ENCODE data around the gene NDUFAF7.
"Not testable (repeated sequence)": the region's sequence is repeated elsewhere in the genome, so short reads cannot be mapped to it uniquely, and the experiment has no call there.

Gene NDUFAF7, protein sequence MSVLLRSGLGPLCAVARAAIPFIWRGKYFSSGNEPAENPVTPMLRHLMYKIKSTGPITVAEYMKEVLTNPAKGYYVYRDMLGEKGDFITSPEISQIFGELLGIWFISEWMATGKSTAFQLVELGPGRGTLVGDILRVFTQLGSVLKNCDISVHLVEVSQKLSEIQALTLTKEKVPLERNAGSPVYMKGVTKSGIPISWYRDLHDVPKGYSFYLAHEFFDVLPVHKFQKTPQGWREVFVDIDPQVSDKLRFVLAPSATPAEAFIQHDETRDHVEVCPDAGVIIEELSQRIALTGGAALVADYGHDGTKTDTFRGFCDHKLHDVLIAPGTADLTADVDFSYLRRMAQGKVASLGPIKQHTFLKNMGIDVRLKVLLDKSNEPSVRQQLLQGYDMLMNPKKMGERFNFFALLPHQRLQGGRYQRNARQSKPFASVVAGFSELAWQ

GRCh38 chr2:37231241-37232130 is at the start of gene NDUFAF7, which contains the start of gene CEBPZ:
NDUFAF7 (plus strand) TSS chr2:37231658; CDS start chr2:37231706, 48 bp downstream.
CEBPZ (minus strand) TSS chr2:37231596; CDS start chr2:37231567, 29 bp downstream.
- in situ Hi-C loops (cut with MboI; ENCODE audit: low sequenced_read_pairs) = no loop called here

DNA sequence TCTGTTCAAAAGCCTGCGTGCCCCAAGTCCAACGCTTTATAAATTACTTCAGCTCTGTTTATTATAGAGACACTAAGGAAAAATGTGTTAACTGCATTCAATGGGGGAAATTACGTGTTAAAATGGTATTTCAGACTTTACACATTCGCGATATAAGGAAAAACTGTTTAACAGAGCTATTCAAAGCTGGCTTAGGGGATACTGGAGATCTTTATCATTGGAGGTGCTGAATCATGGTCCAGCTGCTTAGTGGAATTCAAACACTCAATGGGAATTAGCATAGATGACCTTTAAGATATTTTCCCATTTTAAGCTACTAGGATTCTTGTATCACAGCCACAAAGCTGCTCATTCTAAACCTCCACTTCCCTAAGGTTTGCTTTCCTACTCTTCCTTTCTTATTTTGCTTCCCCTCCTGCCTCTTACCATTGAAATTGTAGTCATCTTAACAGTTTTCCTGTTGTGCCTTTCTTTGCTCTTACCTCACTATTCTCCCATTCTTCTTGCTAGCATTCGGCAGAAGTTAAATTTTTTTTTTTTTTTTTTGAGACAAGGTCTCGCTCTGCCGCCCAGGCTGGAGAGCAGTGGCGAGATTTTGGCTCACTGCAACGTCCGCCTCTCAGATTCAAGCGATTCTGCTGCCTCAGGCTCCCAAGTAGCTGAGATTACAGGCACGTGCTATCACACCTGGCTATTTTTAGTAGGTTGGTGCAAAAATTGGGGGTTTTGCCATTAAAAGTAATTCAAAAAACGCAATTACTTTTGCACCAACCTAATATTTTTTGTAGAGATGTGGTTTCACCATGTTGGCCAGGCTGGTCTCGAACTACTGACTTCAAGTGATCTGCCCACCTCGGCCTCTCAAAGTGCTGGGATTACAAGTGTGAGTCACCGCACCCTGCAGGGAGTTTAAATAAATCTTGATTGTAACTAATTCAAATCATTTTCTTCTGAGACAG is 49.5 kb upstream of the NDUFAF7 start:
- in situ Hi-C loops (cut with MboI; ENCODE audit: low sequenced_read_pairs) = no loop called here

- in situ Hi-C loops (cut with MboI; ENCODE audit: low sequenced_read_pairs) = no loop called here
Observed at GRCh38 chr2:37188570-37188969, 42.9 kb upstream of the NDUFAF7 start, which contains the start of gene SULT6B1. SULT6B1 (minus strand) TSS chr2:37188670; CDS start chr2:37188640, 30 bp downstream.

- in situ Hi-C loops (cut with MboI; ENCODE audit: low sequenced_read_pairs) = no loop called here
Observed at GRCh38 chr2:37189452-37190153, 41.9 kb upstream of the NDUFAF7 start.

DNA sequence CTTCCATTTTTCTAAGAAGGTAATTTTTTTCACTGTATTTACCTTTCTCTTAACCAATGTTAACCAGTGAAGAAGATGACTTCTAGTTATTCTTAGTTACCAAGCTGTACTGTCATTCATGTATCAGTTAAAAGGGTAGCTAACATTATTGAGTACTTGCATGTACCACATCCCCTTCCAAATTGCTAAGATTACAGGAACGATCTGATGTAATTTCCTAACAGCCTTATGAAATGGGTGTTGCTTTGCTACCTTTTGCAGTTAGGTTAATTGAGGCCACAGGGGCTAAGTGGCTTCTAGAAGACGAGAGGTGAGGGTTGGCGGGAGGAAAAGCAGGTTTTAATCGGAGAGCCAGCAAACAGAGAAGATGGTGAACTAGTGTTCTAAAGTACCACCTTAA is 41.2 kb upstream of the NDUFAF7 start:
- in situ Hi-C loops (cut with MboI; ENCODE audit: low sequenced_read_pairs) = no loop called here

GRCh38 chr2:37191253-37191652 is 40.2 kb upstream of the NDUFAF7 start:
- in situ Hi-C loops (cut with MboI; ENCODE audit: low sequenced_read_pairs) = no loop called here

- in situ Hi-C loops (cut with MboI; ENCODE audit: low sequenced_read_pairs) = no loop called here
Observed at GRCh38 chr2:37191747-37192146, 39.7 kb upstream of the NDUFAF7 start.

GRCh38 chr2:37192551-37192950 is 38.9 kb upstream of the NDUFAF7 start:
- in situ Hi-C loops (cut with MboI; ENCODE audit: low sequenced_read_pairs) = no loop called here

DNA sequence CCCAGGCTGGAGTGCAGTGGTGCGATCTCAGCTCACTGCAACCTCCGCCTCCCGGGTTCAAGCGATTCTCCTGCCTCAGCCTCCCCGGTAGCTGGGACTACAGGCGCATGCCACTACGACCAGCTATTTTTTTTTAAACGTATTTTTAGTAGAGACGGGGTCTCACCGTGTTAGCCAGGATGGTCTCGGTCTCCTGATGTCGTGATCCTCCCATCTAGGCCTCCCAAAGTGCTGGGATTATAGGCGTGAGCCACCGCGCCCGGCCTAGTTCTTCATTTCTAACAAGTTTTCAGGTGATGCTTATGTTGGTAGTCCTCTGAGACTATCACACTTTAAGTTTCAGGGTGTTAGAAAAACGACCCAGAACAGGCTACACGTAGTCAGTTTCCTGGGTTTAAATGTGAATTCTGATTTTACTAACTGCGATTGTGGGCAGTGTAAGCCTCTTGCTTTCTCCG is 35.6 kb upstream of the NDUFAF7 start:
- in situ Hi-C loops (cut with MboI; ENCODE audit: low sequenced_read_pairs) = not testable (repeated sequence)

DNA sequence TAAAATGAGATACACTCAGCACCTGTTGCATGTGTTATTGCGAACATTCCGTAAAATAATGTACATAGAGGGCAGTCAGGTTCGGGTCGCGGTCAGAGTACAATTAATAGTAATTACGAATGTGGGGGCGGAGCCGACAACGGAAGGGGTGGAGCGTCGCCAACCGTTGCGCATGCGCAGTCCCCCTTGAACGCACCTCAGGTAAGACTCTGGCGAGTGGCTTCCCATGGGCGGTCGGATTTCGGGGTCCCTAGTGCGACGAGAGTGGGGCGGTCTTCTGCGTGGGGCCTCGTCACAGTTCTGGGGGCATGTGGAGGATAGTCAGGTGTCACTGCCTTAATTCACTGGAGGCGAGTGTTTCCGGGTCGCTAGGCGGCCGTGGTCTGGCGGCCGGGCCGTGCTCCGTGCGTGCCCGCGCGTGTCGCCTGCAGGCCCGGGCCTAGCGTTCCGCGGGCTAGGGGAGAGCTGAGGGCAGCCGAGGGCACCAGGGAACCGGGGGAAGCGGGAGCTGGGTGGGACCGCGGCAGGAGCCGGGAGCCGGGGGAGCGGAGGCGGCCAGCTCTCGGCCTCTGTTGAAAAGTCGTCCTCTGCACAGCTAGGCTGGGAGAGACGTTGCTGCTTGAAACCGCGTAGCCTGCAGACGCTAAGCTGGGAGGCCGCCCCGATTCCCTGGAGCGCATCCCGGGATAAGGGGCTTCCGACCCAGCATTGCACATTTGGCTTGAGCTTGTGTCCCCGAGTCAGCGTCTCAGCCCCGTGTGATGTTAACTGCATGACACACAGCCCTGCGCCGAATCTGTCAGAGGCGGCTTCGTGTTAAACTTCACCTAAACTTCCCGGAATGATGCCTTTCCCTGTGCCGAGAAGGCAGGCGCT is 34.9 kb upstream of the NDUFAF7 start, which contains the start of gene CEBPZOS:
Gene CEBPZOS (plus strand): TSS at position 177 of the 876 bp plus-strand sequence. CDS start 3,209 bp downstream, outside the sequence.
- in situ Hi-C loops (cut with MboI; ENCODE audit: low sequenced_read_pairs) = no loop called here

DNA sequence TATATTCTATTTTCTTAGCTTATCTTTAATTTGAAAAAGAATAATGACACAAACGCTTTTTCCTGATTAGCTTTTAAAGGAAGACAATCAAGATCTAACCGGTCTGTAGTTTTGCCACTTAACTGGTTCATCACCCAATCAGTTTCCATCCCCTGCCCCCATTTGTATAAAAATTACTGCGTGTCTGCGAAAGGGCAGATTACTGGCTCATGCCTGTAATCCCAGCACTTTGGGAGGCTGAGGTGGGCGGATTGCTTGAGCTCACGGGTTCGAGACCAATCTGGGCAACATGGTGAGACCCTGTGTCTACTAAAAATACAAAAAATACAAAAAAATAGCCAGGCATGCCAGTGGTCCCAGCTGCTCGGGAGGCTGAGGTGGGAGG is 32.8 kb upstream of the NDUFAF7 start:
- in situ Hi-C loops (cut with MboI; ENCODE audit: low sequenced_read_pairs) = no loop called here

DNA sequence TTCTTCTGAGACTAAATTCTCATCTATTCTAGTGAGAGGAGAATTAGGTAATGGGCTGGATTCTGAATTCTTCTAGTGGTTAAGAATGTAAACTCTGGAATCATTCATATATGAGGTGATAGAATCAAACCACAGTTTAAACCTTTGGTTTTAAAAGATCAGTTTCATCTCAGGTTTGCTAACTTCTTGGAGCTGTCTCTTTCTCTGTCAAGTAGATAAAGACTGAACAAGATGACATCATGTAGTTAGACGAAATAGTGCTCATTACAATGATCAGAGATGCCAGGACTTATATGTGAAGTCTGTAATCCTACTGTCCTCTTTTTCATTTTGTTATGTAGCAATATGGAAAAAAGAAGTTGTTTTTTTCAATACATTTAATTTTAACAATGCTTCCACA is 30.2 kb upstream of the NDUFAF7 start:
- in situ Hi-C loops (cut with MboI; ENCODE audit: low sequenced_read_pairs) = no loop called here

GRCh38 chr2:37201766-37202165 is 29.7 kb upstream of the NDUFAF7 start:
- in situ Hi-C loops (cut with MboI; ENCODE audit: low sequenced_read_pairs) = no loop called here

DNA sequence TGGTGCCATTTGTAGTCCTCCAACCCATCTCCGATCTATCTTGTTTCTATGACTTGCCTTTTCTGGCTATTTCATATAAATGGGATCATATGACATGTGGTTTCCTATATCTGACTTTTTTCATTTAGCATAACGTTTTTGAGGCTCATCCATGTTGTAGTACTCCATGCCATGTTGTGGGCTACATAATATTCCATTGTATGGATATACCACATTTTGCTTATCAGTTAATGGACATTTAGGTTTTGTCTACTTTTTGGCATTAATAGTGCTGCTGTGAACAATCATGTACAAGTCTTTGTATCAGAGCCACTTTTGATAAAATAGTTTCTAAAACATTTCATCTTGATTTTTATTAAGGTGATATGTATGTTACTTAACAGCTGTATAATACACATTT is 27.8 kb upstream of the NDUFAF7 start:
- in situ Hi-C loops (cut with MboI; ENCODE audit: low sequenced_read_pairs) = no loop called here

- in situ Hi-C loops (cut with MboI; ENCODE audit: low sequenced_read_pairs) = not testable (repeated sequence)
Observed at GRCh38 chr2:37205071-37205661, 26.3 kb upstream of the NDUFAF7 start.

GRCh38 chr2:37205689-37206341 is 25.6 kb upstream of the NDUFAF7 start:
- in situ Hi-C loops (cut with MboI; ENCODE audit: low sequenced_read_pairs) = no loop called here

DNA sequence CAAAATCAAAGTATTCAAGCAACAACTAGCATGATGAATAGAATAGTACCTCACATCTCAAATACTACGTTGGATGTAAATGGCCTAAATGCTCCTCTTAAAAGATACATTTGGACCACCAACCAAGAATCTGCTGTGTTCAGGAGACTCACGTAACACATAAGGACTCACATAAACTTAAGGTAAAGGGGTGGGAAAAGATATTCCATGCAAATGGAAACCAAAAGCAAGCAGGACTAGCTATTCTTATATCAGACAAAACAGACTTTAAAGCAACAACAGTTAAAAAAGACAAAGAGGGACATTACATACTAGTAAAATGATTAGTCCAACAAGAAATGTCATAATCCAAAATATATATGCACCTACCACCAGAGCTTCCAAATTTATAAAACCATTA is 24.7 kb upstream of the NDUFAF7 start:
- in situ Hi-C loops (cut with MboI; ENCODE audit: low sequenced_read_pairs) = not testable (repeated sequence)

DNA sequence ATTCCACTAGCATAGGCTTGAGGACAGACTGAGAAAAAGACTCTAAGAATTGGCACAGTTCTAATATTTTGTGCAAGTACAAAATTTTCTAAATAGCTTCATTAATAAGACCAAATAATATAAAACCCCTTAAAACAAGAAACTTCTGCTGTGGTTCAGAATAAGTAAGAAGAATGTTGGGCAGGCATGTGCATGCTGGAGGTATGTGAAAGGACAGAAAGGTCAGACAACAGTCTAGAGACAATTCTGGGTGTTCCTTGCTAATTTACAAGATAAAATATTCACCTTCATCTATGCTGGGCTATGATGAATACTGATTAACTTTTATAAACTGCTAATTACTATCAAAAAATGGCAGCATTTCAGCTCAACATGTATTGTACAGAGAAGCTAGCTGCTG is 20.2 kb upstream of the NDUFAF7 start:
- in situ Hi-C loops (cut with MboI; ENCODE audit: low sequenced_read_pairs) = no loop called here
